Anterior cingulate cortex (tissue), 58 donors: ENCODE data around the gene TMEM201.
A peak's percentile ranks its signal among the peaks of the same experiment; 100 is the strongest.
"Not testable (repeated sequence)": the region's sequence is repeated elsewhere in the genome, so short reads cannot be mapped to it uniquely, and the experiment has no call there.

Experiments used
- DNase-seq, 58 donors: peaks; one replicate each; lab custom pipeline; 2025; lab: John Stamatoyannopoulos, UW

The TMEM201 gene

GRCh38 chr1:9612871-9613624 is 24.3 kb downstream of the TMEM201 start:
- DNase-seq, result no peak

- DNase-seq, result no peak
Measured at GRCh38 chr1:9613625-9614299, 25.1 kb downstream of the TMEM201 start.

GRCh38 chr1:9615316-9616063 is 26.8 kb downstream of the TMEM201 start:
- DNase-seq, result peak in 29 of 58 donors; percentile 4 to 57 (median 26)

- no peak for DNase-seq
Measured at GRCh38 chr1:9618909-9619679, 30.4 kb downstream of the TMEM201 start.

- no peak for DNase-seq
Measured at GRCh38 chr1:9621032-9621431, 32.3 kb downstream of the TMEM201 start.

GRCh38 chr1:9624081-9624480 is 35.4 kb downstream of the TMEM201 start:
- DNase-seq, result no peak

- not testable (repeated sequence) for DNase-seq
Measured at GRCh38 chr1:9625030-9625429, 36.3 kb downstream of the TMEM201 start.

- no peak for DNase-seq
Measured at GRCh38 chr1:9626201-9626608, 37.5 kb downstream of the TMEM201 start.

GRCh38 chr1:9628541-9629444 is 40.1 kb downstream of the TMEM201 start:
- DNase-seq, result no peak

GRCh38 chr1:9629445-9630201 is 40.9 kb downstream of the TMEM201 start:
- DNase-seq, result peak in 10 of 58 donors; percentile 8 to 26 (median 16)

- DNase-seq, result no peak
Measured at GRCh38 chr1:9630331-9631111, 41.8 kb downstream of the TMEM201 start.

- no peak for DNase-seq
Measured at GRCh38 chr1:9631613-9632012, 42.9 kb downstream of the TMEM201 start.

GRCh38 chr1:9633493-9633892 is 44.8 kb downstream of the TMEM201 start:
- DNase-seq, result no peak

- DNase-seq, result no peak
Measured at GRCh38 chr1:9634582-9634981, 45.9 kb downstream of the TMEM201 start.

GRCh38 chr1:9639227-9639626 is 50.5 kb downstream of the TMEM201 start:
- no peak for DNase-seq

GRCh38 chr1:9643351-9644256 is 54.9 kb downstream of the TMEM201 start:
- no peak for DNase-seq

GRCh38 chr1:9646037-9646436 is 57.3 kb downstream of the TMEM201 start:
- no peak for DNase-seq
